CD4-positive, alpha-beta T cell treated with Interleukin-21 for 1 hour (primary cell): ENCODE measurements around the gene PMS1.
"Not testable (repeated sequence)": the region's sequence is repeated elsewhere in the genome, so short reads cannot be mapped to it uniquely, and the experiment has no call there.

Source experiments
- DNase-seq: peaks from one replicate; pipeline ENCODE4 v3.0.0-alpha.2; 2020

Gene PMS1

DNA sequence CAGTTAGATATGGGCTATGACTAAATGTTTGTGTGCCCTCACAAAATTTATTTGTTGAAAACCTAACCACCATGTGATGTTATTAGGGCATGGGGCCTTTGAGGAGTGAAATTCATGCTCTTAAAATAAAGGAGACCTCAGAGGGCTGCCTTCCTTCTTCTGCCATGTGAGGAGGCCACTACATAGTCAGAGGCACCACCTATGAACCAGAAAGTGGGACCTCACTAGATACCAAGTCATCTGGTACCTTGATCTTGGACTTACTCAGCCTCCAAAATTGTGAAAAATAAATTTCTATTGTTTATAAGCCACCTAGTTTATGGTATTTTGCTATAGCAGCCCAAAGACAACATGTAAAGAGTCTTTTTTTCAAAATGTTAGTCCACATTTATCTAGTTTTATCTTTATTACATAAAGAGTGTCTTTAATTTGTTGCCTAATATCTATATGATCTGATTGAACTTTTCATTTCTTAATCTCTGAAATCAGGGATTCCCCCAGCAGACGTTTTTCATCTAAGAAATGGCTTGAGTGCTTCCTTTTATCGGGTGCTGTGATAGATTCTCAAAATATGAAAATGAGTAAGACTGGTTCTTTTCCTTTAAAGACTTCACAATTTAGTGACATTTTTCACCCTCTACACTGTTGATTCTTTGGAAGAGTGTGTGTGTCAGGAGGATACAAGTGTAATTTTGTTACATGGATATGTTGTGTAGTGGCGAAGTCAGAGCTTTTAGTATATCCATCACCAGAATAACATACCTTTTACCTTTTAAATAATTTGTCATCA lies 34.2 kb downstream of the PMS1 start:
- no peak for DNase-seq

DNA sequence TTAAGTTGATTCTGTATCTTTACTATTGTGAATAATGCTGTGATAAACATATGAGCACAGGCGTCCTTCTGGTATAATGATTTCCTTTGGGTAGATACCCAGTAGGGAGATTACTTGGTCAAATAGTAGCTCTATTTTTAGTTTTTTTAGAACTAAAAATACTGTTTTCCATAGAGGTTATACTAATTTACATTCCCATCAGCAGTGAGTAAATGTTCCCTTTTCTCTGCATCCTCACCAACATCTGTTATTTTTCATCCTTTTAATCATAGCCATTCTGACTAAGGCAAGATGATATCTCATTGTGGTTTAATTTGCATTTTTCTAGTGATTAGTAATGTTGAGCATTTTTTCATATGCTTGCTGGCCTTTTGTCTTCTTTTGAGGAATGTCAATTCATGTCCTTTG lies 35.1 kb downstream of the PMS1 start:
- DNase-seq, result no peak

DNA sequence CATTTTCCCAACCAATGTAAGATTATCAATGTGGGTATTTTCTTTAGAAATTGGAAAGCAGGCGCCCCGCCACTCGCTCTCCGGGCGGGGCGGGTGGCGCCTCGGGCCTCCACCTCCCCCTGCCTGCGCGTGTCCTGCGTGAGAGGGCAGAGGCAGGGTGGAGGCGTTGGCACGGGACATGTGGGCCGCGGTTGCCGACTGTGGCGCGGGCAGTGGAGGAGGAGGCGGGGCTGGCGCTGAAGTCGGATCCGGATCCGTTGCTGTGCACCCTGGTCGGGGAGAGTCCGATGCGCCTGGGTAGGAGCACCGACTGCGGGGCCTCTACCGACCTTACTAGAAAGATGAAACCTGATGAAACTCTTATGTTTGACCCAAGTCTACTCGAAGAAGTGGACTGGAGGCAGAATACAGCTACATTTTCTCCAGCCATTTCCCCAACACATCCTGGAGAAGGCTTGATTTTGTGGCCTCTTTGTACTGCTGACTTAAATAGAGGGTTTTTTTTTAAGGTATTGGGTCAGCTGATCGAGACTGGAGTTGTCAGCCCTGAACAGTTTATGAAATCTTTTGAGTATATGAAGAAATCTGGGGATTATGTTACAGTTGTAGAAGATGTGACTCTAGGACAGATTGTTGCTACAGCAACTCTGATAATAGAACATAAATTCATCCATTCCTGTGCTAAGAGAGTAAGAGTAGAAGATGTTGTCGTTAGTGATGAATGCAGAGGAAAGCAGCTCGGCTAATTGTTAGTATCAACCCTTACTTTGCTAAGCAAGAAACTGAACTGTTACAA lies 37.9 kb downstream of the PMS1 start:
- DNase-seq, result no peak

DNA sequence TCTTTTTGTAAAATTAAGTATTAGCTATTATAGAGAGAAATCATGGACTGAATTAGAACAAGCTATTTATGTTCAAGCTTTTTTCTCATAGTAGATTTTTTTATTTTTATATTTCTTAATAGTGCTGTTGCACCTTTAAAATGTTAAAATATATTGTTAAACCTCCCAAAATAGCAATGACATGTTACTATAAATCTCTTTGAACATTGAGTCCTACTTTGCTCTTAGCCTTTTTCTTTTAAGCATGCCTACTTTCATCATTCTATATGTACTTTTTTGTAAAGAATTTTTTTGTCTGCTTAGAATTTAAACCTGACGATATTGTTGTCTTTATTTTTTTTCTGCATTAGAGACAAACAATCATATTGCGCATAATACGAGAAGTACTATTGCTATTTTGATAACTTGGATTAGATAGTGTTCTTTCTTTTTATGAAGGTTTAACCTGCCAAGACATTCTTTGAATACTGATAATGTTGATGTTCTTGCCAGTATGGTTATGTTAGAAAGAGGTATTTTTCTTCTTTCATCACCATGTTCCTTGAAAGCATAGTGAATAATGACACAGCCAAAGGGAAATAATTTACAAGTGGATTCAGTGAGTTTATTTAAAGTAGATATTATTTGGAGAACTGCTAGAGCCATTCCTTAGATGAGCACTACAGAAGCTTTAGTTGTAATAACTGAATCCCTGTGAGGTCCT lies 40.6 kb downstream of the PMS1 start:
- no peak for DNase-seq

DNA sequence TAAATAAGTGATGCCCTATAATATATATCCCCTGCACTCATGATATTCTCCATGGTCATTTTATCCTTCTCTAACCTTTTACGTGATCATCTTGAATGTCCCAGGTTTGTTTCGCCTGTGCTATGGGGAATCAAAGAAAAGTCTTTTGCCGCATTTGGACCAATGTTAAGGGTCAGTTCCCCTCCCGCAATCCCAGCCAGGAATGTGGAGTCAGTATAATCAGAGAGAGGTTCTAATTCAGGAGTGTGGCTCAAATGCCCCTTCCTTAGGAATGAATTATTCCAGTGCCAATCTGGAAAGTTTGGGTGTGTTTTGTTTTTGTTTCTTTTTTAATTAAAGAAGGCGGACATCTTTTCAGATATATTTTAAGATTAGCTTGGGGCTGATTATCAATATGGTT lies 41.8 kb downstream of the PMS1 start:
- no peak for DNase-seq

DNA sequence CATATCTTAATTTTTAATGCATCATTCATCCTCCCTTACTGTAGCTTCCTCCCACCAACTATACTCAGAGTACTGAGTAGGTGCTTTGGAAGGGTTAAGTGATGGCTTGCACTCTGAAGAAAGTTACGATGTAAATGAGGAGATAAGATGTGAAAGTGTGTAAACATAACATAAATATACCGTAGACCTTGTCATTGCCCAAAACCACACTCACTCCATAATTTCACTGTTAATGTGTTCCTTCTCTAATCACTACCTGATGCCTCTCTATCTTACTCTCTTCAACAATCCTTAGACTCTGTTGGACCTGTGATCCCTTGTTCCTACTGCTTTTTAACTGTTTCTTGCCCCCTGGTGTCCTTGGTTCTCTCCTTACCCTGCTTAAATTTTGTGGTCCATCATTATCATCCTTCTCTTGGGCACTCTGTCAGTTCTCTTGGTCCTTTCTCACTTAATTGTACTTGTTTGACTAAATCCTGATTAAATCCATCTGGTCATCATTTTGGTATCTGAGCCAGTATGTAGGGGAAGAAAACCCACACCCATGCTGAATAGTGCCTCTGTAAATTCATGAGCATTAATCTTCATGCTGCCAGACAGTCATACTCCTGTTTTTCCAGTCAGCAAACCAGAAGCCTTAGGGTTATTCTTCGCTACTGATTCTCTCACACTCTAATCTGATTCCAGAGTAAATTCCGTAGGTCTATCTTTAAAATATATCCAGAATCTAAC lies 45.0 kb downstream of the PMS1 start:
- DNase-seq, result no peak

DNA sequence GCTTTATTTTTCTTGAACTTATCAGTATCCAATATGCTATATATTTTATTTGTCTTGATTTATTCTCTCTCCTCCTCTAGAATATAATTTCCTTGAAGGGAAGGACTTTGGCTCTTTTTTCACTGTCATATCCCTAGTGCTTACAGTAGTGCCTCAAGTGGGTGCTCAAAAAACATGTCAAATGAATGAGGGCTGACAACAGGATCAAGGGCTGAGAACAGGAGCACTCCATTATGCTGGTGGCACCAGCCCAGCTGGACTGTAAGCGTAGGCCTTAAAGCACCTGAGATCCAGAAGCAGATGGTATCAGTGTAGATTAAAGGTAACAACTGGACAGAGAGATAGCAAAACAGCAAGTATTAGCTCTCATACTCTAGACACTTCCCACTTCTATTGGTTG lies 46.3 kb downstream of the PMS1 start:
- no peak for DNase-seq

DNA sequence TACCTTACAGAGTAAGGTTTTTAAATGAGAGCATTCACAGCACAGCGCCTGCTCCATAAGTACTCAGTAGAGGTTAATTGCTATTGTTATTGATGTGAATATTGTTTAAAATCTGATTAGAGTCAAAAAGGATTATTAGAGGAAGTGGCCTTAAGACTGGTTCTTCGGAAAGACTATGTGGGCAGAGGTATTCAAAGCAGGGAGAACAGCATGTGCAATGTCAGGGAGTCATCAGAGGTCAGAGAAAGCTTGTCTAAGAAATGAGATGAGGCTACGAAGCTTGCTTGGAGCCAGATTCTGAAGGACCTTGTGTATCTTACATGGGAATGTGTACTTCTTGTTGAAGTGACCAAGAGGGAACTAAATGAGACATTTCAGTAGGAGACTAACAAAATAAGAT lies 49.8 kb downstream of the PMS1 start:
- no peak for DNase-seq

DNA sequence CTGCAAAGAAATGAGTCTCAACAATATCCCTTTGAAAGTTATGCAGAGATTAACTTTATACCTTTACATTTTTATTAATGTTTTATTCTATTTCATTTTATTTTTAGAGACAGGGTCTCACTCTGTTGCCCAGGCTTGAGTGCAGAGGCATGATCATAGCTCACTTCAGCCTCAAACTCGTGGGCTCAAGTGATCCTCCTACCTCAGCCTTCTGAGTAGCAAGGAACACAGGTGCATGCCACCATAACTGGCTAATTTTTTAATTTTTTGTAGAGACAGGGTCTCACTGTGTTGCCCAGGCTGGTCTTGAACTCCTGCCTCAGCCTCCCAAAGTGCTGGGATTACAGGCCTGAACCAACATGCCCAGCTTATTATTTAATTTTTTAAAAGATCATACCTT lies 50.4 kb downstream of the PMS1 start:
- DNase-seq, result not testable (repeated sequence)

DNA sequence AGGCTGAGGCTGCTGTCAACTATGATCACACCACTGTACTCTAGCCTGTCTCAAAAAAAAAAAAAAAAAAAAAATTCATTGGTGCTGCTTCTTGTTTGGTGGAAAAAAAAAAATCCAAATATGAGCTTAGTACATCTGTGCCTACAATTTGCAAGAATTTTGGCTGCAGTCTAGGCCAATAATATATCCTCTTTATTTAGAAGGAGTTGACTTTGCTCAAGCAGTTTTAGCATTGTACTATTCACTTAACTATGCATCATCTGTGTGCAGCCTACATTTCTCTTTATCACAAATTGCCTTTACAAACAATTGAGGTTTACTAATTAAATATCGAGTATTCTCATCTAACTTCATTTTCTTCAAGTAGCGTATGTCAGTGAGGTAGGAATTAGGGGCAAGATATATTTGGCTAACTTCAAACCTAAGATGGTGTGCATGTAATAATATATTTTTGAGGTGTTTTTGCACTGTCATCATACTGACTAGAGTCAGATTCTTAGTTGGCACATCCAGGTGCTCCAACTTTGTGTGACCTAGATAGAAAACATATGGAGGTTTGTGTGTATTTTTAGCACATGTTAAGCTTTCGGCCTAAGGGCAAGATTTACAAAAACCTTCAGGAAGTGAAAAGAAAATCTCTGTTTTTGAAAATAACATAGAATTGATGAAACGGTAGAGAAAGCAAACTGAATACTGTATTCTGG lies 51.8 kb downstream of the PMS1 start:
- no peak for DNase-seq

DNA sequence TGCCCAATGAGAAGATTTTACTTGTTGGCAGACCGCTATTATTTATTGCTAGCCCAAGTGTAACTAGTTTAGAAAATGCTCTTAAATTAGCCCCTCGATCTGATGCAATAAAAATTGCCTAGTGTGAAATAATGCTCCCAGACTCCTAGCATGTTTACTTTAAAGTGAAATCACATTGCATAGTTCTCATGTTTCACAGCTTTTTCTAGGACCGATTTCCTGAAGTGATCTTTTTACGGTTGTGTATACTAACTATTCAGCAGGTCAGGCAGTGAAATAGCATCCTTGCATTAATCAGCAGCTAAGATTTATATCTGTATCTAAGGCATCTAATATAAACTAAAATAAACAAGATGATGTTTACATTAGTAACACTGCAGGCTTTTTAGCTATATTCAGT lies 52.4 kb downstream of the PMS1 start:
- DNase-seq, result no peak

DNA sequence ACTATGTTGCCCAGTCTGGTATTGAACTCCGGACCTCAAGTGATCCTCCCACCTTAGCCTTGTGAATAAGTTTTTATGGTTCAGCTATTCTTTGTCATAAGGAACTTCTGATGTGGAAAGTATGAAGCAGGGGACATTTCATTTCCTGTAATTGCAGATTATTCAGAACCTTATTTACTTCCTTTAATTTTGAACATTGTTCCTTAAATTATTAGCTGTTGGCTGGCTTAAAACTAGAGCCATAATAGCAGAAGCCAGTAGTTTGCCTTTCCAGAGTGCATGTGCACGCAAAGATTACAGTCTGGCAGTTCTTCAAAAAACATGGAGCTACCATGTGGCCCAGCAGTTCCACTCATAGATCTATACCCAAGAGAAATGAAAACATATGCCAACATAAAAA lies 53.1 kb downstream of the PMS1 start:
- no peak for DNase-seq

DNA sequence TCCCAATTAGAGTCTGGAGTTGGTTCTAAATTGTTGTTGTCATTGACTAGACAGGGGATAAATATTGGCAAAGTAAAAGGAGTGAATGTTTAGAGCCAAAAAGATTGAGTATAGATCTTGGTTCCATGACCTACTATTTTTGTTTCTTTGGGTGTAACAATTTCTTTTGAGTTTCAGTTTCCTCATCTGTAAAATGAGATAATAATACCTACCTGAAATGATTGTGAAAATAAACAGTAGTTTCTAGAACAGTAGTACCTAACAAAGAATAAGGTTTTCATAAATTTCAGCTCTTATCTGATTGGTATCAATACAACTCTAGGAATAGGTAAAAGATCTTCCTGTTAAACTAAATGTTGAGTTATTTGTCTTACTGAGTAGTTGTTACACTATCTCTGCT lies 56.8 kb downstream of the PMS1 start:
- no peak for DNase-seq

DNA sequence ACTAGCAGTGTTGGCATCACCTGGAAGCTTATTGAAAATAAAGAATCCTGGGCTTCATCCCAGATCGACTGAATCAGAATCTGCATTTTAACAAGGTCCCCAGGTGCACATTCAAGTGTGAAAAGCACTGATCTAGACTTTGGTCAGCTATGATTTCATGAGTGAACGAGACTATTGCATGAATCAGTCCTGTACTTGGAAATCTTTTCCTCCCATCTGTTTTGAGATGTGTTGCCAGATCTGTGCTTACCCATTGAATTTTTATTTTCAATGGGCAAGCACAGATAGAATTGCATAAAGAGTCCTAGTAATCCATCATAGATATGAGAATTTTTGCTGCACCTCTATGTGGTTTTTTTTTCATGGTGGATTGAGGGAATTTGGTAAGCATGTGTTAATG lies 64.0 kb downstream of the PMS1 start:
- no peak for DNase-seq

DNA sequence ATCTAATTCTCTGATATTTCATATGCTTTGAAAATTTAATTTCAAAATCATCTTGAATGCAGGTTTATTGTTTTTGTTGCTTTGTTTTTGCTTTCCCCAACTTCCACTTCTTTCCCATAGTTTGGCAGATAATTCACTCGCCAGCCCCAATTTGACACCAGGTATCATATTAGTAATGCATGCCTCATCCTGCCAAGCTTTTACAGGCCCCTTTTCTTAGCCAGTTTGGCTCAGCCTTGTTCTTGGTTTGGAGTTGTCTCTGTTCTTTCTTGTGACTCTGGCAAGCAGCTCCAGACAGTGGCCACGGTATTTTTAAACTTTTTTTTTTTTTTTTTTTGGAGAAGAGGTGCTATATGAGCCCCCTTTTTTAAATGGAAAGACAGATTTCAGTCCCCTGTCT lies 65.3 kb downstream of the PMS1 start:
- DNase-seq, result no peak

DNA sequence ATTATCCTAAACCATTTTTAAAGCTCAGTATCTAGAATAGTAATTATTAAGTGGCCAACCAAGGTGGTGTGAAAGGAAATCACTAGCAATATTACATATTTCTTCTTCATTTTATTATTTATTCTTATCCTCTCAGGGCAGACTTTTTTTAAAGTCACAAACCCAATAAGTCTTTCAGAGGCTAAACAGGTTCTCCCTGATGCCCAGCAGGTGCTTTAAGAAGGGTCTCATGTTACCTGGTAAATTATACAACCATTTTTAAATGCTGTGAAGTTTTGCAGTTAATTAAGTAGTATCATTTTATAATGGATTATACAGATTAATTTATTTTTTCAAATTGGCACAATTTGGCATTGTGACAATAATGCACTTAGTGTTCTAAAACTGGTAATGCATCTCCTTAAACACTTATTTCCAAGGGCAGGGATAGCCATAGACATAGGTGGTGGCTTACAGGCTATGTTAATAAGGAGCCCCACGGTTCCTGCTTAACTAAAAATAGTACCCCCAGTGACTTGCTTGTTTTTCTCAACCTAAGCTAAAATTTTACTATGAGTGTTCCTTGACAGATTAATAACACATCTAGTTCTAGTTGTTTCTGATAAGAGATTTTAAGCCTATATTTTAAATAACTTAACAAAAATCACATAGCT lies 67.0 kb downstream of the PMS1 start:
- no peak for DNase-seq

DNA sequence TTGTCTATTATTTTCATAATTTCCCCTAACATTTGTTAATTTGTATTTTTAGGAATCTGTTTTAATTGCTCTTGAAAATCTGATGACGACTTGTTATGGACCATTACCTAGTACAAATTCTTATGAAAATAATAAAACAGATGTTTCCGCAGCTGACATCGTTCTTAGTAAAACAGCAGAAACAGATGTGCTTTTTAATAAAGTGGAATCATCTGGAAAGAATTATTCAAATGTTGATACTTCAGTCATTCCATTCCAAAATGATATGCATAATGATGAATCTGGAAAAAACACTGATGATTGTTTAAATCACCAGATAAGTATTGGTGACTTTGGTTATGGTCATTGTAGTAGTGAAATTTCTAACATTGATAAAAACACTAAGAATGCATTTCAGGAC lies 69.9 kb downstream of the PMS1 start:
- DNase-seq, result no peak

DNA sequence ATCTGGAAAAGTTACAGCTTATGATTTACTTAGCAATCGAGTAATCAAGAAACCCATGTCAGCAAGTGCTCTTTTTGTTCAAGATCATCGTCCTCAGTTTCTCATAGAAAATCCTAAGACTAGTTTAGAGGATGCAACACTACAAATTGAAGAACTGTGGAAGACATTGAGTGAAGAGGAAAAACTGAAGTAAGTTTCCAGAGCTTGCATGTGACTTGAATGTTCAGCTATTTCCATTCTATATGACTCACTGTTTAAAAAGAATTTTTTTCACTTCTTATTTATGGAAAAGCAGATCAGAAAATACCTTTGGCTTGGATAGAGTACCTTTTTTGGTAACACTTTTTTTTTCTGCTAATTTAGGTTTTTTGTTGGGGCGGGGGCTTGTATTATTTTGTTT lies 70.7 kb downstream of the PMS1 start:
- DNase-seq, result no peak

DNA sequence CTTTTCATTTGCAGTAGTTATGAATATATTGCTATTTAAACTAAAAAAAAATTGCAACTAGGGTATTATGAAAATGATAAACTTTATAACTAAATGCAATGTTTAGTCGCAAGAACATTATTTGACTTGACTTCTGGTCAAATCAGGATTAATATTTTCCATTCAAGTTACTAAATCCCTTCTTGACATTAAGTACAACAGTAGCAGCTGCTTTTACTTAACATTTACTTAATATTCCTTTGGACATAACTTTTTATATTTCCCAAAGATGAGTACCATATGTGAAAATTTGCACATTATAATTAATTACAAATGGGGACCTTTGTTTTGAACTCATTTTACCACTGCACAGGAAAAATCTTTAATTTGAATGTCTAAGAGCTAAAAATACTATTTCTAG lies 74.0 kb downstream of the PMS1 start:
- DNase-seq, result no peak

DNA sequence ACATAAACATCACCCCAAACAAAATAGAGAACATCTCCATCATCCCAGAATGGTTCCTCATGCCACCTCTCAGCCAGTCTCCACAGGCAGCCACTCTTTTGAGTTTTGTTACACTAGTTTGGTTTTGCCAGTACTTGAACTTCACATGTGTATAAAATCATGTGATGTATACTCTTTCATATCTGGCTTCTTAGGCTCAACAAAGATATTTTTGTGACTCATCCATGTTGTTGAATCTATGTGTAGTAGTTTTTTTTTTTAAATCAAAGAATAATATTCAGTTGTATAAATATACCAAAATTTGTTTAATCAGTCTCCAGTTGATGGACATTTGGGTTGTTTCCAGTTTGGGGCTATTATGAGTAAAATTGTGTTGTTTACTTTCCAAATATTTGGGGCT lies 75.9 kb downstream of the PMS1 start:
- DNase-seq, result no peak

DNA sequence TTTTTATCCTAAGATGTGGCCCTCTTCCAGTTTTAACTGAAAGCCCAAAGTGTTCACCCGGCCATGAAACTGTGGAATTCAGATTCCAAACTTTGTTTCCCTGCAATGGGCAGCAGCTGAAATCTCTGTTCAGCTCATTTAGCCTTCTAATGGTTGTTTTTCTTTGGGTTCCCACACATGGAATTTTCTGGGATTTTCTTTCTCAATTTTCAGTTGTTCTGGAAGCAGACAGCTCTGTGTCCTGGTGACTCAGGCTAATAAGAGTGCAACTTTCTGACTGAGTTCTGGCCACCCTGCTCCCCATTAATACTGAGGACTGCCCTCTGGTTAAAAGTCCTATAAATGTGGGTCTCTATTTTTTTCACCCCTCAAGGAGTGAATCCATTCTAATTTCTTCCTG lies 78.5 kb downstream of the PMS1 start:
- DNase-seq, result no peak

DNA sequence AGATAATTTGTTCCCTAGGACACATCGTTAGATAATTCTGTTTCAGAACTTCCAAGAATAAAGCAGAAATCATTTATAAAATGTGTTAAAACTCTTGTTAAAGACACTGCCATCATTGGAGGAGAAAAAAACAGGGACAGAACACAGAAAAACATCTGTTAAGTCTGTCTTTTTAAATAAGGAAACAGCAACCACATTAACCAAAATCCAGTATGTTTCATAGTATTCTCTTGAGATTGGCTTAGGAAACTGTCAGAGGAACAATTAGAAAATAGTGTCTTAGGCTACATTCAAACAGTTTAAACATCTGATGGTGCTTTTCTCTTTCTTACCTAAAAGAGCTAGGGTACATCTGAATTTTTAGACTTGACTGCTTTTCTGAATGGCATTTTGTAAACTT lies 81.6 kb downstream of the PMS1 start:
- DNase-seq, result no peak
